IMR-90 (cell line): ENCODE results near the gene LYPD6B. TPM values are rescaled to one million over a fixed set of nuclear protein-coding genes. Genes with fewer than 3 reads are reported as not detected.

ENCODE experiments used
- ATAC-seq: fragments of 200-7000 bp; cut with Tn5 transposase; 2 replicates; pipeline ENCODE4 v1.9.1; 2020; ENCODE audit warnings: low read depth, mild to moderate bottlenecking, moderate library complexity
- BruUV-seq: library from RNA; stranded (reverse); fragments of 400-500 nt; replicated peaks from 2 replicates; lab custom pipeline; 2021; lab: Mats Ljungman, UMichigan
- CTCF ChIA-PET: fragments of 300-600 bp; formaldehyde crosslinking; extraction: SDS; loops from one replicate; lab custom pipeline; 2021; ENCODE audit warnings: antibody characterized with exemption; lab: Yijun Ruan, JAX
- POLR2A ChIA-PET: fragments of 300-600 bp; sonication (Branson Sonifier 250); formaldehyde crosslinking; loops from one replicate; lab custom pipeline; 2022; ENCODE audit warnings: antibody characterized with exemption; ENCODE audit not compliant: unreplicated experiment; lab: Charles Lee
- DNase-seq: peaks from one replicate; pipeline ENCODE4 v3.0.0; 2013
- H2AFZ ChIP-seq: replicated peaks from 2 replicates; pipeline ENCODE3; 2013; ENCODE audit warnings: low read length, mild to moderate bottlenecking; ENCODE audit not compliant: poor library complexity
- H2AK5ac ChIP-seq: 2 replicates; pipeline ENCODE4 v1.6.1; 2013; ENCODE audit warnings: low read depth, low read length, inconsistent platforms
- H2AK9ac ChIP-seq: replicated peaks from 2 replicates; pipeline ENCODE3; 2013; ENCODE audit warnings: mild to moderate bottlenecking, low read depth, low read length, moderate library complexity; ENCODE audit not compliant: poor library complexity
- H2BK120ac ChIP-seq: 2 replicates; pipeline ENCODE4 v1.6.1; 2013; ENCODE audit warnings: low read depth, low read length, inconsistent platforms
- H2BK15ac ChIP-seq: 3 replicates; pipeline ENCODE4 v1.6.1; 2013; ENCODE audit warnings: low read depth, low read length, inconsistent platforms
- H2BK20ac ChIP-seq: 2 replicates; pipeline ENCODE4 v1.6.1; 2013; ENCODE audit warnings: low read depth, mild to moderate bottlenecking, inconsistent platforms, low read length, moderate library complexity
- H2BK5ac ChIP-seq: 2 replicates; pipeline ENCODE4 v1.6.1; 2013; ENCODE audit warnings: mild to moderate bottlenecking, low read depth, low read length, inconsistent platforms; ENCODE audit not compliant: poor library complexity, severe bottlenecking
- H3K14ac ChIP-seq: replicated peaks from 2 replicates; pipeline ENCODE4 v1.6.1; 2013; ENCODE audit warnings: low read depth, low read length, inconsistent platforms
- H3K18ac ChIP-seq: 2 replicates; pipeline ENCODE4 v1.6.1; 2013; ENCODE audit warnings: low read depth, low read length, control low read depth
- H3K23ac ChIP-seq: 2 replicates; pipeline ENCODE4 v1.6.1; 2013; ENCODE audit warnings: low read depth, low read length, inconsistent platforms
- H3K27ac ChIP-seq: 2 replicates; pipeline ENCODE4 v1.5.1; 2013; ENCODE audit warnings: mild to moderate bottlenecking, control low read depth, low read length; ENCODE audit not compliant: insufficient read depth
- H3K27me3 ChIP-seq: 2 replicates; pipeline ENCODE4 v1.6.1; 2013; ENCODE audit warnings: low read length; ENCODE audit not compliant: control insufficient read depth, insufficient read depth
- H3K36me3 ChIP-seq: 2 replicates; pipeline ENCODE4 v1.6.1; 2013; ENCODE audit warnings: low read length, mixed read lengths; ENCODE audit not compliant: control insufficient read depth, insufficient read depth
- H3K4ac ChIP-seq: 2 replicates; pipeline ENCODE4 v1.6.1; 2013; ENCODE audit warnings: low read depth, low read length, inconsistent platforms
- H3K4me1 ChIP-seq: 2 replicates; pipeline ENCODE4 v1.6.1; 2013; ENCODE audit warnings: low read length, mixed read lengths; ENCODE audit not compliant: control insufficient read depth, insufficient read depth
- H3K4me2 ChIP-seq: 2 replicates; pipeline ENCODE4 v1.6.1; 2013; ENCODE audit warnings: low read depth, mild to moderate bottlenecking, control low read depth, low read length, moderate library complexity
- H3K4me3 ChIP-seq: 2 replicates; pipeline ENCODE4 v1.5.1; 2013; ENCODE audit warnings: low read depth, mild to moderate bottlenecking, control low read depth, low read length, moderate library complexity; ENCODE audit not compliant: insufficient read depth
- H3K56ac ChIP-seq: 2 replicates; pipeline ENCODE4 v1.6.1; 2013; ENCODE audit warnings: low read length, inconsistent platforms; ENCODE audit not compliant: insufficient read depth; ENCODE audit errors: extremely low read depth
- H3K79me1 ChIP-seq, 2 experiments: 2 replicates each; pipeline ENCODE4 v1.6.1; 2013; ENCODE audit warnings: low read length in 2 of 2, inconsistent platforms in 1 of 2, low read depth in 1 of 2
- H3K9ac ChIP-seq: 2 replicates; pipeline ENCODE4 v1.6.1; 2013; ENCODE audit warnings: low read depth, low read length, control low read depth
- H3K9me1 ChIP-seq: 2 replicates; pipeline ENCODE4 v1.6.1; 2013; ENCODE audit warnings: low read length, inconsistent platforms; ENCODE audit not compliant: insufficient read depth
- H3K9me3 ChIP-seq: 2 replicates; pipeline ENCODE4 v1.6.1; 2013; ENCODE audit warnings: low read length; ENCODE audit not compliant: control insufficient read depth, insufficient read depth
- H4K20me1 ChIP-seq: 2 replicates; pipeline ENCODE4 v1.6.1; 2013; ENCODE audit warnings: low read length, inconsistent platforms; ENCODE audit not compliant: insufficient read depth
- H4K5ac ChIP-seq: 2 replicates; pipeline ENCODE4 v1.6.1; 2013; ENCODE audit warnings: mild to moderate bottlenecking, low read depth, low read length, control low read depth
- H4K8ac ChIP-seq, 2 experiments: 2 replicates each; pipeline ENCODE4 v1.6.1; 2013; ENCODE audit warnings: low read depth in 2 of 2, low read length in 2 of 2, control low read depth in 1 of 2, inconsistent platforms in 1 of 2
- H4K91ac ChIP-seq: 2 replicates; pipeline ENCODE4 v1.6.1; 2013; ENCODE audit warnings: low read depth, low read length, inconsistent platforms; ENCODE audit not compliant: insufficient read depth
- BHLHE40 ChIP-seq: fragments of 150-350 bp; IDR thresholded peaks from 2 replicates; pipeline ENCODE4 v1.6.1; 2016; ENCODE audit warnings: mild to moderate bottlenecking, low read depth, low read length
- CEBPB ChIP-seq: IDR thresholded peaks from 2 replicates; pipeline ENCODE4 v1.6.1; 2012; ENCODE audit warnings: low read depth, low read length, improper control_type of control experiment
- CHD1 ChIP-seq: IDR thresholded peaks from 2 replicates; pipeline ENCODE4 v1.6.1; 2012; ENCODE audit warnings: low read depth, low read length, improper control_type of control experiment
- FOS ChIP-seq: fragments of 150-350 bp; IDR thresholded peaks from 2 replicates; pipeline ENCODE4 v1.6.1; 2016; ENCODE audit warnings: low read depth, low read length
- MAFK ChIP-seq: IDR thresholded peaks from 2 replicates; pipeline ENCODE4 v1.6.1; 2012; ENCODE audit warnings: low read depth, low read length, improper control_type of control experiment
- MXI1 ChIP-seq: IDR thresholded peaks from 2 replicates; pipeline ENCODE4 v1.6.1; 2012; ENCODE audit warnings: low read depth, mild to moderate bottlenecking, low read length, moderate library complexity, borderline replicate concordance
- POLR2A ChIP-seq: IDR thresholded peaks from 2 replicates; pipeline ENCODE4 v1.6.1; 2012; ENCODE audit warnings: mild to moderate bottlenecking, low read depth, low read length
- RAD21 ChIP-seq: IDR thresholded peaks from 2 replicates; pipeline ENCODE4 v1.6.1; 2012; ENCODE audit warnings: low read length, improper control_type of control experiment
- RCOR1 ChIP-seq: IDR thresholded peaks from 2 replicates; pipeline ENCODE4 v1.6.1; 2012; ENCODE audit warnings: mild to moderate bottlenecking, low read length, improper control_type of control experiment; ENCODE audit not compliant: insufficient replicate concordance
- RFX5 ChIP-seq: IDR thresholded peaks from 2 replicates; pipeline ENCODE4 v1.8.0; 2012; ENCODE audit warnings: low read depth, mild to moderate bottlenecking, low read length, moderate library complexity
- SMC3 ChIP-seq: fragments of 150-350 bp; IDR thresholded peaks from 2 replicates; pipeline ENCODE4 v1.6.1; 2016; ENCODE audit warnings: low read depth, mild to moderate bottlenecking, antibody characterized with exemption, low read length, moderate library complexity
- WGBS, 2 experiments: methylation state at CpG; one replicate each; pipeline versions ENCODE4 v1.1.5 to v1.1.7; 2013; ENCODE audit warnings: missing lambda C conversion rate in 2 of 2; ENCODE audit not compliant: insufficient read length in 1 of 2; ENCODE audit errors: extremely low coverage in 2 of 2; 5-methylcytosine and 5-hydroxymethylcytosine counted together
- dilution Hi-C: fragments of 300-500 bp; cut with HindIII; formaldehyde crosslinking; loops from one replicate; pipeline ENCODE4 v1.14.3; 2018; ENCODE audit warnings: low sequenced_read_pairs; ENCODE audit not compliant: unreplicated experiment
- in situ Hi-C: fragments of 300-500 bp; cut with MboI; formaldehyde crosslinking; loops from 3 replicates; pipeline ENCODE4 v1.14.3; 2019; ENCODE audit warnings: low sequenced_read_pairs, inconsistent platforms, mixed read lengths
- intact Hi-C: fragments of 100-400 bp; cut with micrococcal nuclease; formaldehyde crosslinking; loops from 2 replicates; pipeline ENCODE4 v1.10.0; 2022
- polyA plus RNA-seq, 3 experiments: library from polyadenylated mRNA; depleted of rRNA; stranded (reverse); fragments of >200 nt; gene quantifications; 2 replicates each; pipeline ENCODE4 v1.2.3, GENCODE V29; 2012; ENCODE audit warnings: low replicate concordance in 1 of 3
- total RNA-seq: library from RNA; depleted of rRNA; stranded (reverse); fragments of >200 nt; gene quantifications from 2 replicates; pipeline ENCODE4 v1.2.3, GENCODE V29; 2012
- TF ChIP-seq, protein P1 (sequence below): fragments of 150-350 bp; IDR thresholded peaks from 2 replicates; pipeline ENCODE4 v1.6.1; 2017; ENCODE audit warnings: mild to moderate bottlenecking, antibody characterized with exemption, low read length, low read depth
- TF ChIP-seq, protein P2 (sequence below): fragments of 150-350 bp; IDR thresholded peaks from 2 replicates; pipeline ENCODE4 v1.6.1; 2016; ENCODE audit warnings: low read depth, mild to moderate bottlenecking, low read length, moderate library complexity, borderline replicate concordance

The LYPD6B gene
- total and polyA plus RNA-seq, 2 of the 4 experiments (the other 2 are of a cell fraction) = 0.05 TPM; not detected in 1

DNA sequence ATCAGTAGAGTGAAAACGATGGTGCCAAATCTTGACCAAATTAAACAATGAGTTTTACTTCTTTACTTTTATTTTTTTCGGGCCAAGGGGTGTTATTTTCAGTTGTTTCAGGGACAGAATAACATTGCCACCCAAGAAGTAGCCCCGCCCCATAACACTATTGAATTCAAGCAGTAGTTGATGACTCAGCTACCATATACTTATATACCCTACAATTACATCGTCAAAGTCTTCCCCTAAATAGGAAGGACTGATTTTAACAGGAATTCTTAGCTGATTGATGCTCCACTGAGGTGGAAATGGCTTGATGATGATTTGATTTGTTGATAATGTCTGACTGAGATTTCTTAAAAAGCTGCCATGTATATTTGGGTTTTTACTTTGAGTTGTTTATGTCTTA, 24.7 kb downstream of the LYPD6B start:
- no peaks in the 10 kb centered on the region for H4K20me1 ChIP-seq
- H2AK9ac ChIP-seq = no peak overlapping the region
- H3K79me1 ChIP-seq = no peaks in the 10 kb centered on the region
- H2BK15ac ChIP-seq = no peak overlapping the region
- TF ChIP-seq RCOR1 (no peak), POLR2A (no peak), RFX5 (no peak), SMC3 (no peak), RAD21 (no peak), CEBPB (no peak), BHLHE40 (no peak), CHD1 (no peak), FOS (no peak), MAFK (no peak), MXI1 (no peak)
- TF ChIP-seq, protein P1, sequence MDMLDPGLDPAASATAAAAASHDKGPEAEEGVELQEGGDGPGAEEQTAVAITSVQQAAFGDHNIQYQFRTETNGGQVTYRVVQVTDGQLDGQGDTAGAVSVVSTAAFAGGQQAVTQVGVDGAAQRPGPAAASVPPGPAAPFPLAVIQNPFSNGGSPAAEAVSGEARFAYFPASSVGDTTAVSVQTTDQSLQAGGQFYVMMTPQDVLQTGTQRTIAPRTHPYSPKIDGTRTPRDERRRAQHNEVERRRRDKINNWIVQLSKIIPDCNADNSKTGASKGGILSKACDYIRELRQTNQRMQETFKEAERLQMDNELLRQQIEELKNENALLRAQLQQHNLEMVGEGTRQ = no peak
- TF ChIP-seq, protein P2, sequence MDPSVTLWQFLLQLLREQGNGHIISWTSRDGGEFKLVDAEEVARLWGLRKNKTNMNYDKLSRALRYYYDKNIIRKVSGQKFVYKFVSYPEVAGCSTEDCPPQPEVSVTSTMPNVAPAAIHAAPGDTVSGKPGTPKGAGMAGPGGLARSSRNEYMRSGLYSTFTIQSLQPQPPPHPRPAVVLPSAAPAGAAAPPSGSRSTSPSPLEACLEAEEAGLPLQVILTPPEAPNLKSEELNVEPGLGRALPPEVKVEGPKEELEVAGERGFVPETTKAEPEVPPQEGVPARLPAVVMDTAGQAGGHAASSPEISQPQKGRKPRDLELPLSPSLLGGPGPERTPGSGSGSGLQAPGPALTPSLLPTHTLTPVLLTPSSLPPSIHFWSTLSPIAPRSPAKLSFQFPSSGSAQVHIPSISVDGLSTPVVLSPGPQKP = no peak
- no peaks in the 10 kb centered on the region for H3K27me3 ChIP-seq
- dilution Hi-C loops (no loop called here), in situ Hi-C loops (no loop called here), intact Hi-C loops (loop anchor here (5.0 kb wide), 1 partner anchor 831 kb away; no protein-coding TSS in a partner anchor)
- H4K5ac ChIP-seq = no peak overlapping the region
- no peak overlapping the region for H3K4me3 ChIP-seq
- no peak for ATAC-seq
- H3K14ac ChIP-seq = no peak overlapping the region
- H2AFZ ChIP-seq = no peak overlapping the region
- H3K9me1 ChIP-seq = peaks cover 4% of the 10 kb centered on the region; the same call in 1 of the 2 replicates
- CTCF ChIA-PET = no interaction called here
- peaks cover 4% of the 10 kb centered on the region for H3K4me1 ChIP-seq
- POLR2A ChIA-PET = no interaction called here
- H2AK5ac ChIP-seq = no peak overlapping the region
- no peak overlapping the region for H4K8ac ChIP-seq
- H3K56ac ChIP-seq = no peak overlapping the region
- H3K9me3 ChIP-seq = no peaks in the 10 kb centered on the region
- no TSS peak for BruUV-seq
- no peak for DNase-seq
- no CpG with 5 or more reads among the region's 4 CpGs for WGBS, 2 experiments
- no peak overlapping the region for H3K9ac ChIP-seq
- no peak overlapping the region for H2BK120ac ChIP-seq
- H3K18ac ChIP-seq = no peak overlapping the region
- H3K23ac ChIP-seq = no peak overlapping the region
- H2BK5ac ChIP-seq = no peak overlapping the region
- H3K27ac ChIP-seq = no peak overlapping the region
- H4K91ac ChIP-seq = no peak overlapping the region
- H3K4me2 ChIP-seq = no peak overlapping the region
- H3K4ac ChIP-seq = no peak overlapping the region
- no peaks in the 10 kb centered on the region for H3K36me3 ChIP-seq
- no peak overlapping the region for H2BK20ac ChIP-seq
